GM19025 (cell line): ENCODE measurements around the gene OSCP1.

Experiments used
- ATAC-seq: cut with Tn5 transposase; IDR thresholded peaks from one replicate; pipeline ENCODE4 v1.9.1; 2021; ENCODE audit warnings: mild to moderate bottlenecking, low read depth, moderate library complexity; ENCODE audit not compliant: unreplicated experiment

The OSCP1 gene

DNA sequence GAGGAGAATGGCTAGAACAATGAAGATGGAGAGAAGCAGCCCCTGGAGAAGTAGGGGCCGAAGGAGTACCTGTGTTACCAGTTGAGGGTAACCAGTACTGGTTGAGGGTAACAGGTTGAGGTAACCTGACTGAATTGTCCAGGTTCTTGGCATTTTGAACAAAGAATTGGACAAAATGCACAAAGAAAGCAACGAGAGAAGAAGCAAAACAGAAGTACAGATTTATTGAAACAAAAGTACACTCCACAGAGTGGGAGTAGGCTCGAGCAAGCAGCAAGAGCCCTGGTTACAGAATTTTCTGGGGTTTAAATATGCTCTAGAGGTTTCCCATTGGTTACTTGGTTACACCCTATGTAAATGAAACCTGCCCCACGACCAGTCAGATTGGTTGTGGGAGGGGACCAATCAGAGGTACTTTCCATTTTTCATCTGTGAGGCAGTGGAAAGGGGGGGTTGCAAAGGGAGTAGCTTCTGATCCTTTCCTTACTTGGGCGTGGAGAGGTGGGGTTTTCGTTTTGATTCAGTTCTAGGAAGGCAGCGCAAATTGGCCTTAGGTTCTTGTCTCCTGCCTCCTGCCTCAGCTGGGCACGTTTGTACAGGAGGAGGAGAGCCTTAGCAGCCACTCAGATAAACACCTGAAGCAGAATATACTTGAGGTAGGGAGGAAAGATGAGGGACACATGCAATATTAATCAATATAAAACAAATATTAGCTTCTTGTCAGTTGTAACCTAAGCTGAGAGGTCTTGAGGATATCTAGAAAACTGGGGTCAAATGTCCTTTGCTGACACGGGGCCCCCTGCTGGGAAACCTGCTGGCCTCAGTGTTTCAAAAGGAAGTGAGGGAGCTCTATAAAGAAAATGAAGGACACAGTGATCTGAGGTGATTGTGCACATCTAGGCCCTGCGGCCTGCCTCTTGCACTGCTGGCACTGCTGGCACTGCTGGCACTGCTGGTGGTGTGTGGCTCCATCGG, 38.3 kb downstream of the OSCP1 start:
- no peak for ATAC-seq

DNA sequence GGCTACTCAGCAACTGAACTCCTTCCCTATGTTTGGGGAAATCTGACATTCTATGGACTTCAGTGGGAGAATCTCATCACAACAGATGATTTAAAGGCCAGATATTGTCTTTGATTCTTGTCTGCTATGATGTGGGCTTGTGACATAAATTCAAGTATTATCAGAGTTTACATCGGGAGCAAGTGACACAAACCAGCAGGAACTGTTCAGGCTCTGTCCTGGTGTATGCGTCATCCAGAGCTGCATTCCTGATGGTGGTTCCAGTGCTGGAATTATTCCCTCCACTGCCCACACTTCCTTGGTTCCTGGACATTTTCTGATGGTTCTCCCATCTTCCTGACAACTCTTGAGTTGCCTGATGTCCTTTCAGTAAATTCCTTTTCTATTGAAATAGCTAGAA, 41.8 kb downstream of the OSCP1 start:
- ATAC-seq: no peak

DNA sequence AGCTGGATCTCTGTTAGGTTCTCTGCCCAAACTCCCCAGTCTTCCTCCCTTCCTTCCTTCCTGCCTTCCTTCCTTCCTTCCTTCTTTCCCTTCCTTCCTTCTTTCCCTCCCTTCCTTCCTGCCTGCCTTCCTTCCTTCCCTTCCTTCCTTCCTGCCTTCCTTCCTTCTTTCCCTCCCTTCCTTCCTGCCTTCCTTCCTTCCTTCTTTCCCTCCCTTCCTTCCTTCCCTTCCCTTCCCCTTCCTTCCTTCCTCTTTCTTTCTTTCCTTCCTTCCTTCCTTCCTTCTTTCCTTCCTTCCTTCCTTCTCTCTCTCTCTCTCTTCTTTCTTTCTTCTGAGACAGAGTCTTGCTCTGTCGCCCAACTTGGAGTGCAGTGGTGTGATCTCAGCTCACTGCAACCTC, 43.8 kb downstream of the OSCP1 start:
- no peak for ATAC-seq

DNA sequence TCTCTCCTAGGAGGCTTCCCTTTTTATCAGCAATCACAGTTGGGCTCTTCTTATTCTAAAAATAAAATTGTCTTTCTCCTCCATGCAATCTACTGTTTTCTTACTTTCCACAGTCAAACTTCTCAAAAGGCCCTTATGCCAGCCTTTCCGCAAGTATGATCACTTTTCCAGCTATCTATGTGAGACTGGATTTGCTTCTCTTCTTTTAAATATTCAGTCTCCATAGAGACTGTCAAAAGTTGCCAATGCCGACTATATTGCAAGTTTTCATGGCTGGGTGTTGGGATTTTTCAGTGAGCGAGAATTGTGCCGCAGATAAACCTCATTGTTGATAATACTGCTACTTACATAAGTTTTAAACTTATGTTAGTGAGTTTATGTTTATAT, 47.8 kb downstream of the OSCP1 start:
- ATAC-seq: no peak

DNA sequence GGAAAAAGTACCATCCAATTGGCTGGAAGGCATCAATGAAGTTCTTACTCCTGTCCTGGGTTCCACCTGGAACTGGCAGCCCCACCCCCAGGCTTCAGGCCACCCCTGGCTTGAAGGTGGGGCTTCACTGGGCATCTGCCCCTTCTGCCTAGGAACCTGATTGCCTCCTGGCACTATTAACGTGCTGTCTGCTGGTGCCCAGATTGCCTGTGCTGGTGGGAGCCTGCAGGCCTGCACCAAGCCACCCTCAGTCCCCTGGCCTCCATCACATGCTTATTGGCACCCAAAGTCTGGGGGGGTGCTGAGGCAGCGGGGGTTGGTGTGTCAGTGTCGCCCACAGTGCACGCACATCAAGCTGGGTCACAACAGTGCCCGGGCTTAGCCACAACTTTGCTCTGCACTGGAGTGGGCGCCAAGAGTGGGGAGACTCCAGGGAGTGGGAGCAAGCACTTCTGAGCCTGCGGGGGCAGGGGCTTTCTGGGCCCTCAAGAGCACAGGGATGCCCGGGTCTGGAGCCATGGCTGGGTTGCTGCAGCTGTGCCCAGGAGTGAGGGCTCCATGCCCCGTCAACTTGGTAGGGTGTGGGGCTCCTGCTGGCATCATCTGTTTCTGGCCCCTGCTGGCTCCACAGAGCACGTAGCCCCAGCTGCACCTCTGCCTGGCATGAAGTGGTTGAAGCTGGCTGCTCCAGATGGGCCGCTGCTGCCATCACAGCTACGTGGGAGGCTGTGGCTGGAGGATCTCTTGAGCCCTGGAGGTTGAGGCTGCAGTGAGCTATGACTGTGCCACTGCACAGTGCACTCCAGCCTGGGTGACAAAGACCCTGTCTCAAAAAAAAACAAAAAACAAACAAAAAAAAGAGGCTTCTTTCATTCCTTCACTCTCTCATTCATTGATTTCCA, 48.4 kb downstream of the OSCP1 start:
- no peak for ATAC-seq

DNA sequence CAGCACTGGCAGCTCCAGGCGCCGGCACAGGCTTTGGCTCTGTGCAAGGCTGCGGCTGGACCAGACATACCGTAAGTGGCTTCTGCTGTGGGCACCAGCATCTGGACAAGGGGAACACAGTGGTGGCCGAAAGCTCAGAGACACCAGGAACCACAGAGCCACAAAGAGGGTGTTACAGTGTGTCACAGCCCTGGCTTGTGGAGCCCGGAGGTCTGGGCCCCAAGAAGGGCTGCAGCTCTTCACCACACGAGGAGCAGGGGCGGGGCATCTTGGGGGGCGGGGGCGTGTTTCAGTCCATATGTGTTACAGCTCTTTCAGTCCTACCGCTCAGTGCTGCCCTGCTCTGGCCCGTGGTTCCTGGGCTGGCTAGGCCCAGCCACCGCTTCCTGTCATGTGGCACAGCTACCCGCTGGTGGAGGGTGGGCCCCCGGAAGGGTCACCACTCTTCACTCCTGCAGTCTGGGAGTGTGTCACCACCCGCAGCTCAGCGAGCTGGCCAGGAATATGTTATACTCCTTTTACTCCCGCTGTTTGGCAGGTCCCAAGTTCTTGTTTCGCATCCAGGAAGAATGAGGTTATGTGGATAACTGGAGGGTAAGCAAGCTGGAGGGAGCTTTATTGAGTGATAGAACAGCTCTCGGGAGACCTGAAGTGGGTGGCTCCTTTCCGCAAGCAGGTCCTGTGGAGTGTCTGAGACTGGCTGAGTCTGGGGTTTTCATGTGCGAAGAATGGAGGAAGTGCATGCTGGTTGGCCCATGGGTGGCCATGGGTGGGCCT, 49.2 kb downstream of the OSCP1 start:
- no peak for ATAC-seq

DNA sequence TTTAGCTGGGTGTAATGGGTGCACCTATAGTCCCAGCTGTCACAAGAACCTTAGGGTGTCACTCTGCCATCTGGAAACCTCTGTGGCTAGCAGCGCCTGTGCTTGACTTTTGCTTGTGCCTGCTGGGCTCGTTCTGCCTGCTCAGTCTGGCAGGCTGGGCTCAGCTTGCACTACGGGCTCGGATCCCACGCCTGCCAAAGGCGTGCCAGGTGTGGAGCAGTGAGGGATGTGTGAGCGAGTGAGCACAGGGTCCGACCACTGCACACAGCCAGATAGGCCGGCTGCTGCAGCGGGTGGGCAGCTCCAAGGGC, 49.8 kb downstream of the OSCP1 start:
- ATAC-seq: no peak

DNA sequence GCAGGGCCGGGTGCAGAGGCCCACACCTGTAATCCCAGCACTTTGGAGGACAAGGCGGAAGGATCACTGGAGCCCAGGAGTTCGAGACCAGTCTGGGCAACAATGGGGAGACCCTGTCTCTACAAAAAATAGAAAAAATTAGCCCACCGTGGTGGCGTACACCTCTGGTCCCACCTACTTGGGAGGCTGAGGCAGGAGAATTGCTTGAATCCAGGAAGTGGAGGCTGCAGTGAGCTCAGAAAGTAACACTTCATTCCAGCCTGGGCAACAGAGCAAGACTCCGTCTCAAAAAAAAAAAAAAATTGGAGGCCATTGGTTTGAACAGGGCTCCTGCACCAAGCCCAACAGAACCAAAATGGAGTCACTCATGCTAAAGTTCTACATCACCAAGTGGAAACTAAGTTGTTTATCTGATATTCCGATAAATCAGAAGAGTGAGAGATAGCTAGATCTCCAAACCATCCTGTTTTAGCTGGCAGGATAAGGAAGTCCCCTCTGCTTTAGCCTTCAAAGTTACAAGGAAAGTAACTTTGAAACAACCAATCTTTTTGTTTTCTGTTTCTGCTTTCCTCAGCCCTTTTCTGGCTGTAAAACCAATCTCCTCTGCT, 51.8 kb downstream of the OSCP1 start:
- ATAC-seq: no peak

DNA sequence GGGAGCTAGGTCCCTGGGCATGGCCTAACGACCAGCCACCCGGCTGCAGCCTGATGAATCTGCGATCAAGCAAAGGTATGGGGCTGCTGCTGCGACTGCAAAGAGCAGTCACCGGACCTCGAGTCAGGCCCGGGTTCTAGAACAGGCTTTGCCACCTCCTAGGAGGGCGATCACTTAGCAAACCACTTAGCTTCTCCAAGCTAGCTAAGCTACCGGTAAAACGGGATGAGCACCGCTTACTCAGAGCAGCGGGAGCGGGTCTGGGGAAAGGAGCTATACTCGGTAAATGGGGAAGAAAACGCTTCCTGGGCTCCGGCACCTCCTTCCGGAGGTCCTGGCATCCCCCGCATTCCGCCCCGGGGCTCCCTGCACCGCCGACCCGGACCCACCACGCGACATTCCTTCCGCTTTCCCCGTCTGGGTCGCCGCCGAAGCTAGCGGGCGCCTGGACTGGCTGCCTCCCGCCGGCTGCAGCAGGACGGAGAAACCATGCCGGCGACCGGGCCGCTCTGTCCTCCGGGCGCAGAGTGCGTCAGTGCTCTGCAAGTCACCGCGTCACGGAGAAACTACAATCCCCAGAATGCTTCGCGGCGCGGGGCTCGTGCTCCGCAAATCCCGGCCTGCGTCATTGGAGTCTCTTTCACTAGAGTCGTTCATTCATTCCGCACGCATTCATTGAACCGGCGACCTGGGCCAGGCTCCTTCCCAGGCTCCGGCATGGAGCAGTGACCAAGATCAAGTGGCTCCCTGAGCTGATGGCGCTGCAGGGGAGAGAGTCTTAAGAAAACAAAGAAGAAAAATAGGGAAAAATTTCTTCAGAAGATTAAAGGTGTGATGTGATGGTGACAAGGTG, 52.6 kb downstream of the OSCP1 start, which contains the start of gene LSM10:
LSM10 (minus strand) TSS at position 531 of the 853 bp plus-strand sequence. CDS start 3,779 bp downstream, outside the sequence.
- ATAC-seq: peak; percentile 82

DNA sequence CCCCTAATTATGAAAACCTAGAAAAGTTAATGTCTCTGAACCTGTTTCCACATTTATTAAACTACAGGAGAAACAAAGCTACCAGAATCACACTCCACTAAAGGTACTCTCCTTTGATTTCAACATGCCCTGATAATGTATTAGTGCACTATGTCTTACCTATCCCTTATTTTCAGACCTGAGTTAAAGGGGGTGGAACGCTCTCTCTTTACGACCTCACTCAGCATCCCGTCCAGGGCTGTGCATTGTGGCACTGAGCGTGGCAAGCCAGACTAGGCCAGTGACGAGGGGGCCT, 53.2 kb downstream of the OSCP1 start:
- ATAC-seq: no peak

DNA sequence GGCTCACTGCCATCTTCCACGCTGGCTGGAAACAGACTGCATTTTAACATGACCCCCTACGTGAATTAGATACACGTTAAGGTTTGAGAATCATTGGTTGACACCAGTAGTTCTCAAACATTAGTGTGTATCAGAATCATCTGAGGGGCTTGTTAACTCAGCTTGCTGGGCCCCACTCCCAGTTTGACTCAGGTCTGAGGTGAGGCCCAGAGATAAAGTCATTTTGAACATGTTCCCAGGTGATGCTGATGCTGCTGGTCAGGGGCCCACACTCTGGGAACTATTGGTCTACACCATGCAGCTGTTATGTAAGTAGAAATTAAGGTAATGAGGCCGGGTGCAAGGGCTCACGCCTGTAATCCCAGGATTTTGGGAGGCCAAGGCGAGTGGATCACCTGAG, 53.9 kb downstream of the OSCP1 start:
- no peak for ATAC-seq

DNA sequence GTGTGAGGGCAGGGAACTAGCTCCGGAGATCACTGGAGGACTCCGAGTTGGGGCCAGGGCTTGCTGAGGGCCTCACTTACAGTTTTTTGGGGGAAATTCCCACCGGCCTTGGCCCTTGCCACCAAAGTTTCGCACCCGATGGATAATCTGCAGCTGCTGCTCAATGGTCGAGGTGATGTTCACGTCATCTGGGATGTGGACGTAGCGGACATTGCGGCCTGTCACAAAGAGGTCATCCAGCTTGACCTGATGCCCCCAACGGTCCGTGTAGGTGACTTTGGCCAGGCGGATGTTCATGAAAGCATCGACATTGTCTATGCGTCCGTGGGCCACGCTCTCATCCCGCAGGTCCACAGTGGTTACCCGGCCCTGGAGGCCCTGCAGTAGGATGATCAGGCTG, 56.6 kb downstream of the OSCP1 start:
- no peak for ATAC-seq

DNA sequence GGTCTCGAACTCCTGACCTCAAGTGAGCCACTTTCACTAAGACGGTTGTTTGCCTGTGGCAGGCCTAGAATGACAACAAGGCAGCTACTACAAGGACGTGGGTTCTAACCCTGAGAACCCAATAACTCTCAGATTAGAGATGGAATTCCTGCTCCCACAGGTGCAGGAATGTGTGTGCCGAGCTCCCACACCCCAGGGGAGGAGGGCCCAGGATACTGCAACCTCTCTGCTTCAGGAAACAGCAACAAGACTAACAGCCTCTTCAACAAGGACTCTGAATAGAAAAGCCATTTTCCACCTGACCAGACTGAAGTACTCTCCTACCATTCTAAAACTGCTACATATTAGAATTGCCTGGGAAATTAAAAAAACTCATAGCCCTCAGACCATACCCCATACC, 57.4 kb downstream of the OSCP1 start:
- ATAC-seq: no peak

DNA sequence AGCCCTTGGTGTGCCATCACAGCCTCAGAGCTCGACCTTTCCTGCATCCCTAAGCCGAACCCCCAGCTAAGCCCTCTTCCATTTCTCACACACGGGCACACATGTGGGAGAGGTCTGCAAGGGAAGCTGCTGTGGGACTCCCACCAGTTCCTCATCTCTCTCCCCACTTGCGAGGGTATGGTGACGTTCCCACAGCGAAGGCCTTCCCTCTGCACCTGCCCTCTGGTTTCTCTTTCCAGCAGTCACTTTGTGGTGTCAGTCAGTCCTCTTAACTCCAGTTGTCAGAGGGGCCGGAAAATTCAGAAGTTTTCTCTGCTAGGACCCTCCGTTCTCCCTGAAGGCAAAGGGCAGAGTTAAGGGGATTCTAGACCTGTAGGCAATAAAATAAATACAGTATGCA, 59.0 kb downstream of the OSCP1 start:
- ATAC-seq: no peak

DNA sequence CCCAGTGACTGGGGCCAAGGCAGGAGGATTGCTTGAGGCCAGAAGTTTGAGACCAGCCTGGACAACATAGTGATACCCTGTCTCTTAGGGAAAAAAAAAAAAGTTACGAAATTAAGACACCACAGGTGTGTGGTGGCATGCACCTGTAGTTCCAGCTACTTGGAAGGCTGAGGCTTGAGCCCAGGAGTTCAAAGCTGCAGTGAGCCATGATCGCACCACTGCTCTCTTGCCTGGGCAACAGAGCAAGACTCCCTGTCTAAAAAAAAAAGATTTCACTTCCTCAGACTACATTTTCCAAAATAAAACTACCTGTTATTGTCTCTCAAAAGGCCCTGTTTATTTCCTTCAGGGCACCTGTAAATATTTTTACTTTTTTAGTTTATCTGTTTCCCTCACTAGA, 59.8 kb downstream of the OSCP1 start:
- ATAC-seq: no peak

DNA sequence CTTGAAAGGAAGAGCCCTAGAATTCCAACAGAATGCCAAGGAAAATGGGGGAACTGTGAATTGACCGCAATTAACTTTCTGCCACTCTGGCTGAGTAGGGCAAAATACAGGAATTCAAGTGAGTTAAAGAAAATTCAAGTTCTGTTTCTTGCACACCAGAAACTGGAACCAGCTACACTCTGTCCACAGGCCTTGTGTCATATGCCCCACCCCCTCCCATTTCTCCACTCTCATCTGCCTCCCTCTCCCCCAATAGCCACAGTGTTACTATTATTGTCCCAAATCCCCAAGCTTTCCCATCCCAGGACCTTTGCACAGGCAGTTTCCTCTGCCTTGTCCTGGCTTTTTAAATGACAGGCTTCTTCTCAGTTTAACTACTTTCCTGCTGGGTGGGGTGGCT, 60.3 kb downstream of the OSCP1 start:
- no peak for ATAC-seq

DNA sequence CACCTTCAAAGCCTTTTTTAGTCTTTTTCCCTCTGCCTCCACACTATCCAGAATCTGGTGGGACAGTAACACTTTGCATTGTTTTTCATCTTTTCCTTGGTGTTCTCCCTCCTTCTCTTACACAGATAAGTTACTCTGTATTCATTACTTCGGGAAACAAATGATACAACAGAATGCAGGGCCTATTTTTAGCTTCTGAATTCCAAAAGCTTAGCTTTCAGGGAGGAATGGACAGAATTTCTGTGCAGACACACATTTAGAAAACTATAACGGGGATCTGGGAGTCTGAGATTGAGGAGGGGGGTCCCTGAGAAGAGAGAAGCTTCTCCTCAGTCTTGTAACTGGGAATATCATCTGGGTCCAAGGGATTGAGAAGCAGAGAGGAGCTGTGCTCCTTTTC, 61.0 kb downstream of the OSCP1 start:
- ATAC-seq: no peak

DNA sequence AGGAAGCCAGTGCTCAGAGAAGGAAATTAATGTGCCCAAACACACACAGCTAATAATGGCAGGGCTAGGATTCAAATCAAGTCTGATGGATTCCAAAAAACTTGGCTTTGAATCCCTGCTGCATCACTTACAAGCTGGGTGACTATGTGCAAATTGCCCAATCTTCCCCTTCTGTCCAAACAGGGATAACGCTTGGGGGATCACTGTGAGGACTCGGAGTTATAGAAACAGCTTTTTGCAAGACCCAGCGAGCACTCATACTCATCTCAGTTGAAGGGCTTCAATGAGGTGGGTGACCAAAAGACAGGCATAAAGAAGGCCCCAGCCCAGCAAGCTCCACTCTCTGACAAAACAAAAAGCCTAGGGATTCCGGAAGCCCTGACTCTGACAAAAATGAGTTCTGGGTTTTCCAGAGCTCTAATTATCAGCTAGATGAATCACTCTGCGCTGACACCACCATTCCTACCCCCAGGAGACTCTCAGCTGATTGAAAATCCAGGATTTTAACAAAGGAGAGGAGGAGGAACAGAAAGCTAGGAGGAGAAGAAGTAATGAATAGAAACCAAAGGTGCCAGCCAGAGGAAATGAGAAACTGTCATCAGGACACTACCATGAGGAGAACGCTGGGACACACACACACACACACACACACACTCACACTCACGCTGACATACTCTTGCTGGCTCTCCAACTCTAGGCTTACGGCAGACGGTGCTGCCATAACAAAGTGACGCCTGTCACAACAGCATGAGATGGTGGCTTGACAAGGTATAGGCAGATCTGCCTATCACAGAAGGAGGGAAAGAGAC, 62.9 kb downstream of the OSCP1 start:
- no peak for ATAC-seq
